ENCODE results near the gene RPS5. TPM values are rescaled to one million over a fixed set of nuclear protein-coding genes. Genes with fewer than 3 reads are reported as not detected.
"Not testable (repeated sequence)": the region's sequence is repeated elsewhere in the genome, so short reads cannot be mapped to it uniquely, and the experiment has no call there.

The RPS5 gene
- total and polyA plus RNA-seq, 2 donors (not counting 1 experiment from before 2014, with no cell fraction given): 1,173 to 2,126 TPM

GRCh38 chr19:58439576-58440554 is 52.8 kb downstream of the RPS5 start, which contains the start of gene ZNF132:
TSS of gene ZNF132 (minus strand) at chr19:58440153. CDS start at chr19:58439821, 332 bp downstream.
- Histone ChIP-seq H3K4me1 (ENCODE audit: control insufficient read depth, extremely low read depth, insufficient read depth, low read length) (peaks cover 3% of the 10 kb centered on the region), H3K4me2 (ENCODE audit: extremely low read depth, insufficient read depth, low read length) (peak within 1 kb of the TSS; percentile 83), H3K9me3 (ENCODE audit: control insufficient read depth, insufficient read depth, low read depth, low read length) (no peaks in the 10 kb centered on the region), H3K4me3 (replicated peaks in 1 of 4; ENCODE audit: control extremely low read depth in 1 of 4, insufficient read depth in 1 of 4, low read depth in 3 of 4, low read length in 4 of 4) (peak within 1 kb of the TSS; percentile 67 to 96 (median 79)), H3K9ac (ENCODE audit: insufficient read depth, low read length) (peak within 1 kb of the TSS; percentile 81), H3K79me2 (ENCODE audit: control insufficient read depth, insufficient read depth, low read length) (peaks cover 12% of the 10 kb centered on the region), H4K20me1 (ENCODE audit: control insufficient read depth, extremely low read depth, insufficient read depth, low read length) (no peaks in the 10 kb centered on the region), H3K27ac (ENCODE audit: insufficient read depth, low read length) (peak within 1 kb of the TSS; percentile 91), H3K36me3 (ENCODE audit: control insufficient read depth, insufficient read depth, low read length) (peaks cover 6% of the 10 kb centered on the region), H3K27me3 (ENCODE audit: control insufficient read depth, insufficient read depth, low read length) (no peaks in the 10 kb centered on the region), H2AFZ (ENCODE audit: low read length) (peak within 1 kb of the TSS; percentile 94)
- TF ChIP-seq CTCF (conservative IDR thresholded peaks at IDR 0.05 in 1 of 2, IDR thresholded peaks at IDR 0.05 in 1 of 2; ENCODE audit: low read depth in 1 of 2, low read length in 2 of 2): no peak
- TF ChIP-seq EZH2 (IDR thresholded peaks at IDR 0.05; ENCODE audit: low read length, missing control alignments): no peak
- peak; percentile 100 for DNase-seq (ENCODE audit: low read depth in 2 of 2)

GRCh38 chr19:58440556-58440955 is 53.5 kb downstream of the RPS5 start:
- Histone ChIP-seq H3K79me2 (ENCODE audit: control insufficient read depth, insufficient read depth, low read length) (peaks cover 12% of the 10 kb centered on the region), H3K27ac (ENCODE audit: insufficient read depth, low read length) (peak overlapping the region; percentile 91), H3K27me3 (ENCODE audit: control insufficient read depth, insufficient read depth, low read length) (no peaks in the 10 kb centered on the region), H3K4me3 (replicated peaks in 1 of 4; ENCODE audit: control extremely low read depth in 1 of 4, insufficient read depth in 1 of 4, low read depth in 3 of 4, low read length in 4 of 4) (peak overlapping the region; percentile 65 to 96 (median 74)), H3K9me3 (ENCODE audit: control insufficient read depth, insufficient read depth, low read depth, low read length) (no peaks in the 10 kb centered on the region), H3K4me1 (ENCODE audit: control insufficient read depth, extremely low read depth, insufficient read depth, low read length) (peaks cover 3% of the 10 kb centered on the region), H3K4me2 (ENCODE audit: extremely low read depth, insufficient read depth, low read length) (peak overlapping the region; percentile 83), H3K9ac (ENCODE audit: insufficient read depth, low read length) (peak overlapping the region; percentile 60), H4K20me1 (ENCODE audit: control insufficient read depth, extremely low read depth, insufficient read depth, low read length) (no peaks in the 10 kb centered on the region), H3K36me3 (ENCODE audit: control insufficient read depth, insufficient read depth, low read length) (peaks cover 4% of the 10 kb centered on the region), H2AFZ (ENCODE audit: low read length) (peak overlapping the region; percentile 94)
- TF ChIP-seq CTCF (conservative IDR thresholded peaks at IDR 0.05 in 1 of 2, IDR thresholded peaks at IDR 0.05 in 1 of 2; ENCODE audit: low read depth in 1 of 2, low read length in 2 of 2): no peak
- no peak for TF ChIP-seq EZH2 (IDR thresholded peaks at IDR 0.05; ENCODE audit: low read length, missing control alignments)
- no peak for DNase-seq (ENCODE audit: low read depth in 2 of 2)

- not testable (repeated sequence) for H3K27me3 ChIP-seq (ENCODE audit: control insufficient read depth, insufficient read depth, low read length); DNase-seq (ENCODE audit: low read depth in 2 of 2)
Measured at GRCh38 chr19:58442986-58443385, 55.9 kb downstream of the RPS5 start.

More at GRCh38 chr19:58442986-58443385, 55.9 kb downstream of the RPS5 start:
- not testable (repeated sequence) for H3K27ac ChIP-seq (ENCODE audit: insufficient read depth, low read length); H4K20me1 ChIP-seq (ENCODE audit: control insufficient read depth, extremely low read depth, insufficient read depth, low read length); H3K4me1 ChIP-seq (ENCODE audit: control insufficient read depth, extremely low read depth, insufficient read depth, low read length); H2AFZ ChIP-seq (ENCODE audit: low read length); H3K9me3 ChIP-seq (ENCODE audit: control insufficient read depth, insufficient read depth, low read depth, low read length); H3K4me3 ChIP-seq (replicated peaks in 1 of 4; ENCODE audit: control extremely low read depth in 1 of 4, insufficient read depth in 1 of 4, low read depth in 3 of 4, low read length in 4 of 4); H3K9ac ChIP-seq (ENCODE audit: insufficient read depth, low read length); H3K4me2 ChIP-seq (ENCODE audit: extremely low read depth, insufficient read depth, low read length); H3K36me3 ChIP-seq (ENCODE audit: control insufficient read depth, insufficient read depth, low read length)
- peaks cover 12% of the 10 kb centered on the region for H3K79me2 ChIP-seq (ENCODE audit: control insufficient read depth, insufficient read depth, low read length)

Other genes with a start within 250 kb of the RPS5 start
- gene ZNF329, start 236.5 kb upstream of the RPS5 start, total RNA-seq: 17.2 and 21.1 TPM in 2 replicates
- 6.3 and 6.8 TPM in 2 replicates for gene ZNF329, start 236.5 kb upstream of the RPS5 start, polyA plus RNA-seq
- gene ZNF274, start 204.2 kb upstream of the RPS5 start, total RNA-seq: 25.4 and 37.5 TPM in 2 replicates
- 12.8 and 13.9 TPM in 2 replicates for gene ZNF274, start 204.2 kb upstream of the RPS5 start, polyA plus RNA-seq
- 34.4 and 40.8 TPM in 2 replicates for gene ZNF544, start 158.4 kb upstream of the RPS5 start, total RNA-seq
- 17.6 and 22.0 TPM in 2 replicates for gene ZNF544, start 158.4 kb upstream of the RPS5 start, polyA plus RNA-seq
- gene ZNF8, start 108.3 kb upstream of the RPS5 start, total RNA-seq: 4.9 and 5.6 TPM in 2 replicates
- gene ZNF8, start 108.3 kb upstream of the RPS5 start, polyA plus RNA-seq: 2.3 and 2.6 TPM in 2 replicates
- 20.0 and 25.6 TPM in 2 replicates for gene ERVK3-1, start 81.9 kb upstream of the RPS5 start, total RNA-seq
- 36.6 and 44.7 TPM in 2 replicates for gene ERVK3-1, start 81.9 kb upstream of the RPS5 start, polyA plus RNA-seq
- gene ZSCAN22, start 60.3 kb upstream of the RPS5 start, total RNA-seq: 2.3 and 3.0 TPM in 2 replicates
- gene ZSCAN22, start 60.3 kb upstream of the RPS5 start, polyA plus RNA-seq: 2.8 and 3.0 TPM in 2 replicates
- gene A1BG, start 33.8 kb upstream of the RPS5 start, total RNA-seq: 3.3 and 12.6 TPM in 2 replicates
- 5.0 and 8.3 TPM in 2 replicates for gene A1BG, start 33.8 kb upstream of the RPS5 start, polyA plus RNA-seq
- gene ZNF497, start 24.5 kb upstream of the RPS5 start, total RNA-seq: 1.5 and 2.5 TPM in 2 replicates
- 0.03 and 0.05 TPM in 2 replicates for gene ZNF497, start 24.5 kb upstream of the RPS5 start, polyA plus RNA-seq
- gene ZNF837, start 6.2 kb upstream of the RPS5 start, total RNA-seq: 1.5 and 1.8 TPM in 2 replicates
- gene ZNF837, start 6.2 kb upstream of the RPS5 start, polyA plus RNA-seq: 0.18 and 0.27 TPM in 2 replicates
- under 0.01 TPM in 1 of 2 replicates, not detected in the other for gene RNF225, start 8.4 kb downstream of the RPS5 start, total RNA-seq
- gene RNF225, start 8.4 kb downstream of the RPS5 start, polyA plus RNA-seq: not detected in 2 replicates
- gene ZNF584, start 21.4 kb downstream of the RPS5 start, total RNA-seq: 16.9 and 18.8 TPM in 2 replicates
- 11.7 and 14.6 TPM in 2 replicates for gene ZNF584, start 21.4 kb downstream of the RPS5 start, polyA plus RNA-seq
- 9.5 and 14.5 TPM in 2 replicates for gene ZNF132, start 52.9 kb downstream of the RPS5 start, total RNA-seq
- gene ZNF132, start 52.9 kb downstream of the RPS5 start, polyA plus RNA-seq: 2.2 and 4.1 TPM in 2 replicates
- 8.9 and 9.0 TPM in 2 replicates for gene ZNF324B, start 64.4 kb downstream of the RPS5 start, total RNA-seq
- gene ZNF324B, start 64.4 kb downstream of the RPS5 start, polyA plus RNA-seq: 2.1 and 2.5 TPM in 2 replicates
- gene ZNF324, start 79.8 kb downstream of the RPS5 start, total RNA-seq: 11.8 and 14.2 TPM in 2 replicates
- 3.9 and 4.1 TPM in 2 replicates for gene ZNF324, start 79.8 kb downstream of the RPS5 start, polyA plus RNA-seq
- 8.2 and 9.4 TPM in 2 replicates for gene ZNF446, start 89.1 kb downstream of the RPS5 start, total RNA-seq
- gene ZNF446, start 89.1 kb downstream of the RPS5 start, polyA plus RNA-seq: 2.4 and 2.5 TPM in 2 replicates
- gene SLC27A5, start 124.7 kb downstream of the RPS5 start, total RNA-seq: 6.7 and 10.1 TPM in 2 replicates
- 5.2 and 7.3 TPM in 2 replicates for gene SLC27A5, start 124.7 kb downstream of the RPS5 start, polyA plus RNA-seq
- gene ZBTB45, start 132.5 kb downstream of the RPS5 start, total RNA-seq: 4.9 and 5.9 TPM in 2 replicates
- 3.1 and 4.3 TPM in 2 replicates for gene ZBTB45, start 132.5 kb downstream of the RPS5 start, polyA plus RNA-seq
- 293 and 325 TPM in 2 replicates for gene TRIM28, start 156.8 kb downstream of the RPS5 start, total RNA-seq
- gene TRIM28, start 156.8 kb downstream of the RPS5 start, polyA plus RNA-seq: 160 and 273 TPM in 2 replicates
- 146 and 167 TPM in 2 replicates for gene CHMP2A, start 167.8 kb downstream of the RPS5 start, total RNA-seq
- 215 and 269 TPM in 2 replicates for gene CHMP2A, start 167.8 kb downstream of the RPS5 start, polyA plus RNA-seq
- 52.6 and 73.7 TPM in 2 replicates for gene UBE2M, start 171.3 kb downstream of the RPS5 start, total RNA-seq
- gene UBE2M, start 171.3 kb downstream of the RPS5 start, polyA plus RNA-seq: 73.6 and 99.9 TPM in 2 replicates
- 13.9 and 14.9 TPM in 2 replicates for gene MZF1, start 186.1 kb downstream of the RPS5 start, total RNA-seq
- 3.0 and 4.1 TPM in 2 replicates for gene MZF1, start 186.1 kb downstream of the RPS5 start, polyA plus RNA-seq

All from fibroblast of lung (primary cell).